Liver (tissue), 9 donors: ENCODE results near the gene ETFA. TPM values are rescaled to one million over a fixed set of nuclear protein-coding genes. Genes with fewer than 3 reads are reported as not detected.

ENCODE experiments used
- DNase-seq: peaks from one replicate; pipeline ENCODE4 v3.0.0-alpha.2; 2017; ENCODE audit warnings: low spot score
- H3K27ac ChIP-seq, 2 donors: one replicate each; pipeline ENCODE4 v1.7.0; 2013; ENCODE audit warnings: inconsistent platforms in 2 of 2, low read length in 2 of 2, control low read depth in 1 of 2, low read depth in 1 of 2, mild to moderate bottlenecking in 1 of 2
- H3K27me3 ChIP-seq, 4 donors: one replicate each; pipeline versions ENCODE4 v1.6.1 to v1.7.0; 2013; ENCODE audit warnings: low read length in 3 of 4, inconsistent platforms in 1 of 4, mild to moderate bottlenecking in 1 of 4, moderate library complexity in 1 of 4; ENCODE audit not compliant: control insufficient read depth in 4 of 4, insufficient read depth in 4 of 4
- H3K36me3 ChIP-seq, 4 donors: one replicate each; pipeline versions ENCODE4 v1.6.1 to v1.7.0; 2013; ENCODE audit warnings: low read length in 3 of 4, mild to moderate bottlenecking in 3 of 4, low read depth in 1 of 4, moderate library complexity in 1 of 4; ENCODE audit not compliant: control insufficient read depth in 4 of 4, insufficient read depth in 3 of 4
- H3K4me1 ChIP-seq, 4 donors: one replicate each; pipeline versions ENCODE4 v1.6.1 to v1.7.0; 2013; ENCODE audit warnings: low read length in 3 of 4, mild to moderate bottlenecking in 3 of 4, moderate library complexity in 1 of 4; ENCODE audit not compliant: control insufficient read depth in 4 of 4, insufficient read depth in 4 of 4
- H3K4me3 ChIP-seq, 3 donors: one replicate each; pipeline versions ENCODE4 v1.6.1 to v1.7.0; 2013; ENCODE audit warnings: low read length in 3 of 3, control low read depth in 1 of 3, low read depth in 1 of 3, mild to moderate bottlenecking in 1 of 3
- H3K9ac ChIP-seq, 2 donors: one replicate each; pipeline ENCODE4 v1.7.0; 2013; ENCODE audit warnings: low read length in 2 of 2, mild to moderate bottlenecking in 2 of 2, moderate library complexity in 2 of 2, control low read depth in 1 of 2, low read depth in 1 of 2
- H3K9me3 ChIP-seq, 4 donors: one replicate each; pipeline versions ENCODE4 v1.6.1 to v1.7.0; 2013; ENCODE audit warnings: low read length in 3 of 4; ENCODE audit not compliant: control insufficient read depth in 4 of 4
- CTCF ChIP-seq: fragments of 150-350 bp; IDR thresholded peaks from 2 replicates; pipeline ENCODE4 v1.5.1; 2017; ENCODE audit warnings: improper control_type of control experiment, low read depth, low read length; ENCODE audit not compliant: missing input control
- EGR1 ChIP-seq, 2 donors: IDR thresholded peaks; 2 replicates each; pipeline ENCODE4 v1.6.1; 2016 to 2018; ENCODE audit warnings: antibody characterized with exemption in 2 of 2, low read depth in 2 of 2
- FOXA1 ChIP-seq: IDR thresholded peaks from 2 replicates; pipeline ENCODE4 v1.6.1; 2016; ENCODE audit warnings: antibody characterized with exemption
- FOXA2 ChIP-seq: IDR thresholded peaks from 2 replicates; pipeline ENCODE4 v1.6.1; 2016; ENCODE audit warnings: antibody characterized with exemption
- GABPA ChIP-seq, 2 donors: IDR thresholded peaks in 1 of 2; conservative IDR thresholded peaks in 1 of 2; 2 replicates each; pipeline ENCODE4 v1.6.1; 2016; ENCODE audit warnings: antibody characterized with exemption in 2 of 2, mild to moderate bottlenecking in 1 of 2, moderate library complexity in 1 of 2
- HNF4A ChIP-seq, 2 donors: conservative IDR thresholded peaks; 2 replicates each; pipeline ENCODE4 v1.6.1; 2016; ENCODE audit warnings: antibody characterized with exemption in 2 of 2, mild to moderate bottlenecking in 2 of 2
- HNF4G ChIP-seq: IDR thresholded peaks from 2 replicates; pipeline ENCODE4 v1.6.1; 2016; ENCODE audit warnings: antibody characterized with exemption
- RAD21 ChIP-seq, 2 donors: IDR thresholded peaks; 2 replicates each; pipeline ENCODE4 v1.6.1; 2016; ENCODE audit warnings: antibody characterized with exemption in 2 of 2, mild to moderate bottlenecking in 2 of 2
- SP1 ChIP-seq: IDR thresholded peaks from 2 replicates; pipeline ENCODE4 v1.6.1; 2018; ENCODE audit warnings: antibody characterized with exemption, mild to moderate bottlenecking
- WGBS: extraction: QIAGEN DNeasy Blood & Tissue Kit; methylation state at CpG from one replicate; pipeline ENCODE4 v1.1.7; 2013; 5-methylcytosine and 5-hydroxymethylcytosine counted together
- polyA plus RNA-seq, 2 donors: library from polyadenylated mRNA; stranded (reverse) in 1 of 2; unstranded in 1 of 2; fragments of 200-250 nt in 1 of 2; fragments of >200 nt in 1 of 2; fragmentation: Nextera tagmentation in 1 of 2; extraction: Ambion mirVana in 1 of 2; gene quantifications; one replicate each; pipeline versions ENCODE4 v1.2.1 to v1.2.3, GENCODE V29; 2013 to 2015
- total RNA-seq, 2 donors: library from RNA; depleted of rRNA; stranded (reverse); fragments of >200 nt; gene quantifications; one replicate each; pipeline ENCODE4 v1.2.3, GENCODE V29; 2014
- donor health status: healthy.
- donor health status: healthy.
- donor health status: healthy.
- donor health status: healthy.
- donor health status: healthy.

ETFA gene
- total and polyA plus RNA-seq, 4 donors: 92.6 to 342 (median 289) TPM

DNA sequence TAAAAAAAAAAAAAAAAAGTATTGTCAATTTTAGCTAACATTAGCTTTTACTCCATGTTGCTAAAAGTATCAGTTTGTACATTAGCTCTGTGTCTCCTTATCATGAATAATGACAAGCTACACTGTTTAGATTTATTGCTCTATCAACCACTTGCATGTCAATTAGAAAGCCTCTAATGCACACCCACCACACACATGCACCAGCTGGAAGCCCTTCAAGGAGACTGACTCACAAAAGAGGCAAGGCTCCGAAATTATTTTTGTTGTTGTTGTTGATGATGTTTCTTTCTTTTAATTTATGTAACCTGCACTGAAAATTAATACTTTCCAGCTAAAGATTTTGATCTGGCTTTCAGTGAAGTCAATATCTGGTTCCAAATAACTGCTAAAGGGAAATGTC is 71.5 kb downstream of the ETFA start:
- TF ChIP-seq FOXA2 (no peak), GABPA (IDR thresholded peaks at IDR 0.05 in 1 of 2, conservative IDR thresholded peaks at IDR 0.05 in 1 of 2) (no peak), CTCF (no peak), EGR1 (IDR thresholded peaks at IDR 0.05; ENCODE audit: low read depth in 2 of 2) (no peak), SP1 (no peak), HNF4G (no peak)

GRCh38 chr15:76236350-76236749 is 74.9 kb downstream of the ETFA start:
- 70% methylated on average over 2 of the region's 2 CpGs for WGBS
- H3K4me3 ChIP-seq: no peak overlapping the region
- no peak for TF ChIP-seq FOXA1
- peaks cover 0 to 3% (median 0%) of the 10 kb centered on the region in 4 donors for H3K4me1 ChIP-seq
- no peaks in the 10 kb centered on the region for H3K27me3 ChIP-seq
- H3K27ac ChIP-seq: no peak overlapping the region
- no peaks in the 10 kb centered on the region for H3K9me3 ChIP-seq
- H3K36me3 ChIP-seq: peaks cover 0 to 4% (median 2%) of the 10 kb centered on the region in 4 donors
- DNase-seq: no peak
- H3K9ac ChIP-seq: no peak overlapping the region

More for the DNA sequence above, 71.5 kb downstream of the ETFA start:
- Histone ChIP-seq H3K4me3 (no peak overlapping the region), H3K4me1 (peaks cover 0 to 3% (median 0%) of the 10 kb centered on the region in 4 donors), H3K9me3 (no peaks in the 10 kb centered on the region), H3K27ac (no peak overlapping the region), H3K27me3 (no peaks in the 10 kb centered on the region), H3K9ac (no peak overlapping the region), H3K36me3 (peaks cover 0 to 12% (median under 1%) of the 10 kb centered on the region in 4 donors)
- WGBS: 82% methylated on average over 1 of the region's 1 CpG
- DNase-seq: no peak

GRCh38 chr15:76235186-76235826 is 76.0 kb downstream of the ETFA start:
- no peak overlapping the region for H3K4me3 ChIP-seq
- H3K9ac ChIP-seq: no peak overlapping the region
- no peaks in the 10 kb centered on the region for H3K9me3 ChIP-seq
- WGBS: 75% methylated on average over 3 of the region's 3 CpGs
- H3K27me3 ChIP-seq: no peaks in the 10 kb centered on the region
- peaks cover 0 to 1% (median 0%) of the 10 kb centered on the region in 4 donors for H3K4me1 ChIP-seq
- no peak for TF ChIP-seq HNF4A (conservative IDR thresholded peaks at IDR 0.05)
- peak; percentile 72 to 74 for TF ChIP-seq RAD21 (IDR thresholded peaks at IDR 0.05)
- peak; percentile 20 for TF ChIP-seq CTCF
- no peak for DNase-seq
- no peak overlapping the region for H3K27ac ChIP-seq
- H3K36me3 ChIP-seq: peaks cover 3 to 12% (median 6%) of the 10 kb centered on the region in 4 donors
